A549 (cell line): ENCODE results near the gene IKZF4. TPM values are rescaled to one million over a fixed set of nuclear protein-coding genes. Genes with fewer than 3 reads are reported as not detected.

ENCODE experiments used
- ATAC-seq, 2 experiments: fragments of 200-7000 bp in 1 of 2; fragments of >200 bp in 1 of 2; cut with Nextera tagmentation in 1 of 2; cut with Tn5 transposase in 1 of 2; 3 replicates each; pipeline versions ENCODE4 v1.8.0 to v1.9.1; 2018 to 2020; ENCODE audit warnings: mild to moderate bottlenecking in 1 of 2, moderate library complexity in 1 of 2
- CTCF ChIA-PET: fragments of 300-600 bp; sonication (Branson Sonifier 250); formaldehyde crosslinking; extraction: SDS; loops from one replicate; lab custom pipeline; 2021; ENCODE audit warnings: antibody characterized with exemption, inconsistent platforms; lab: Yijun Ruan, JAX
- POLR2A ChIA-PET: fragments of 350-600 bp; formaldehyde crosslinking; extraction: SDS; loops from one replicate; lab custom pipeline; 2021; ENCODE audit warnings: antibody characterized with exemption, inconsistent platforms; lab: Yijun Ruan, JAX
- DNase-seq, 2 experiments: peaks; one replicate each; pipeline versions ENCODE4 v3.0.0 to v3.0.0-alpha.2; 2011 to 2016; ENCODE audit warnings: low read depth in 1 of 2, low spot score in 1 of 2
- FAIRE-seq: peaks from 2 replicates; lab custom pipeline; 2011; peaks lifted over from hg19 to GRCh38; lab: Jason Lieb, UNC
- H3K27ac ChIP-seq, 2 experiments: fragments of >200 bp; sonication (Bioruptor Twin); formaldehyde crosslinking; 3 replicates each; pipeline ENCODE4 v1.5.1; 2016 to 2017
- H3K4me1 ChIP-seq: fragments of >200 bp; sonication (Bioruptor Twin); formaldehyde crosslinking; 3 replicates; pipeline ENCODE4 v1.6.1; 2016
- H3K4me2 ChIP-seq: fragments of >200 bp; sonication (Bioruptor Twin); formaldehyde crosslinking; 3 replicates; pipeline ENCODE4 v1.6.1; 2016
- H3K4me3 ChIP-seq: fragments of >200 bp; sonication (Bioruptor Twin); formaldehyde crosslinking; 3 replicates; pipeline ENCODE4 v1.5.1; 2016
- H3K9me3 ChIP-seq: fragments of >200 bp; sonication (Bioruptor Twin); formaldehyde crosslinking; 3 replicates; pipeline ENCODE4 v1.6.1; 2016
- CHD2 ChIP-seq: fragments of 150-350 bp; IDR thresholded peaks from 2 replicates; pipeline ENCODE4 v1.6.1; 2014; ENCODE audit warnings: low read length; ENCODE audit not compliant: partially characterized antibody
- CHD4 ChIP-seq: fragments of 200-600 bp; sonication (generic); IDR thresholded peaks from 2 replicates; pipeline ENCODE4 v1.6.1; 2016; ENCODE audit warnings: antibody characterized with exemption, mild to moderate bottlenecking, borderline replicate concordance
- EP300 ChIP-seq, 2 experiments: fragments of >200 bp; sonication (Bioruptor Twin); formaldehyde crosslinking; IDR thresholded peaks; 2 replicates in 1 of 2; 3 replicates in 1 of 2; pipeline ENCODE4 v1.6.1; 2016 to 2017
- ESRRA ChIP-seq: fragments of 150-350 bp; IDR thresholded peaks from 2 replicates; pipeline ENCODE4 v1.6.1; 2014; ENCODE audit warnings: mild to moderate bottlenecking, low read length, borderline replicate concordance
- FOSL2 ChIP-seq, 2 experiments: fragments of 450-650 bp in 1 of 2; fragments of >200 bp in 1 of 2; sonication (Bioruptor Twin) in 1 of 2; formaldehyde crosslinking; IDR thresholded peaks; 2 replicates each; pipeline versions ENCODE4 v1.5.0 to v1.6.1; 2016 to 2020; ENCODE audit warnings: mild to moderate bottlenecking in 1 of 2, moderate library complexity in 1 of 2
- FOXS1 ChIP-seq: fragments of 250-450 bp; sonication (Bioruptor Pico); IDR thresholded peaks from 2 replicates; pipeline ENCODE4 v1.5.0; 2020; ENCODE audit warnings: mild to moderate bottlenecking, moderate library complexity
- HOXA7 ChIP-seq: fragments of 250-450 bp; sonication (Bioruptor Pico); IDR thresholded peaks from 2 replicates; pipeline ENCODE4 v1.5.0; 2020; ENCODE audit warnings: mild to moderate bottlenecking, moderate library complexity
- HOXB13 ChIP-seq: fragments of 250-450 bp; sonication (Bioruptor Pico); IDR thresholded peaks from 2 replicates; pipeline ENCODE4 v1.5.0; 2020; ENCODE audit warnings: low read depth, mild to moderate bottlenecking, moderate library complexity
- HOXB5 ChIP-seq: fragments of 250-450 bp; sonication (Bioruptor Pico); IDR thresholded peaks from 2 replicates; pipeline ENCODE4 v1.5.0; 2020; ENCODE audit warnings: mild to moderate bottlenecking, moderate library complexity
- JUN ChIP-seq, 2 experiments: fragments of >200 bp; sonication (Bioruptor Twin); formaldehyde crosslinking; IDR thresholded peaks; 2 replicates in 1 of 2; 3 replicates in 1 of 2; pipeline ENCODE4 v1.6.1; 2016 to 2017
- MAZ ChIP-seq: fragments of 150-350 bp; IDR thresholded peaks from 2 replicates; pipeline ENCODE4 v1.6.1; 2014; ENCODE audit warnings: antibody characterized with exemption, low read depth, low read length, borderline replicate concordance
- NFE2L2 ChIP-seq: fragments of 150-350 bp; conservative IDR thresholded peaks from 2 replicates; pipeline ENCODE4 v1.6.1; 2014; ENCODE audit warnings: low read length
- PHF8 ChIP-seq: fragments of 200-600 bp; sonication (generic); IDR thresholded peaks from 2 replicates; pipeline ENCODE4 v1.6.1; 2016; ENCODE audit warnings: low read depth, mild to moderate bottlenecking, antibody characterized with exemption, moderate library complexity, borderline replicate concordance
- RCOR1 ChIP-seq: fragments of 150-350 bp; IDR thresholded peaks from 2 replicates; pipeline ENCODE4 v1.6.1; 2014; ENCODE audit warnings: antibody characterized with exemption, low read length, low read depth
- TFCP2L1 ChIP-seq: fragments of 250-450 bp; sonication (Bioruptor Pico); IDR thresholded peaks from 2 replicates; pipeline ENCODE4 v1.5.0; 2021; ENCODE audit warnings: mild to moderate bottlenecking
- TP53 ChIP-seq: fragments of 250-450 bp; sonication (Bioruptor Pico); IDR thresholded peaks from 2 replicates; pipeline ENCODE4 v1.5.0; 2021; ENCODE audit warnings: mild to moderate bottlenecking, moderate library complexity
- ZC3H11A ChIP-seq: fragments of 450-650 bp; IDR thresholded peaks from 2 replicates; pipeline ENCODE4 v1.6.1; 2014; ENCODE audit warnings: antibody characterized with exemption, mild to moderate bottlenecking
- WGBS: methylation state at CpG from one replicate; pipeline ENCODE4 v1.1.6; 2017; ENCODE audit errors: missing lambda C conversion rate; 5-methylcytosine and 5-hydroxymethylcytosine counted together
- polyA plus RNA-seq, 4 experiments: library from polyadenylated mRNA; depleted of rRNA in 3 of 4; stranded (reverse); fragments of >200 nt; fragmentation: RNase III in 1 of 4; extraction: RNeasy Plus Mini Kit Qiagen cat#74134 plus additional on column Dnase treatment in 1 of 4; gene quantifications; 2 replicates in 3 of 4; 3 replicates in 1 of 4; pipeline ENCODE4 v1.2.3, GENCODE V29; 2011 to 2017
- TF ChIP-seq, protein P1 (sequence below): fragments of 150-350 bp; IDR thresholded peaks from 2 replicates; pipeline ENCODE4 v1.6.1; 2014; ENCODE audit warnings: low read depth, mild to moderate bottlenecking, low read length
- TF ChIP-seq, protein P2 (sequence below): fragments of >200 bp; sonication (Bioruptor Twin); formaldehyde crosslinking; IDR thresholded peaks from 3 replicates; pipeline ENCODE4 v1.6.1; 2016
- TF ChIP-seq, protein P3 (sequence below): fragments of 200-600 bp; sonication (generic); IDR thresholded peaks from 2 replicates; pipeline ENCODE4 v1.6.1; 2016; ENCODE audit warnings: antibody characterized with exemption, mild to moderate bottlenecking, moderate library complexity
- TF ChIP-seq, protein P4 (sequence below): fragments of >200 bp; sonication (Bioruptor Twin); formaldehyde crosslinking; IDR thresholded peaks from 3 replicates; pipeline ENCODE4 v1.5.1; 2016

Gene IKZF4
- polyA plus RNA-seq, 2 of the 4 experiments (the other 2 are of a cell fraction) = 2.0 TPM

DNA sequence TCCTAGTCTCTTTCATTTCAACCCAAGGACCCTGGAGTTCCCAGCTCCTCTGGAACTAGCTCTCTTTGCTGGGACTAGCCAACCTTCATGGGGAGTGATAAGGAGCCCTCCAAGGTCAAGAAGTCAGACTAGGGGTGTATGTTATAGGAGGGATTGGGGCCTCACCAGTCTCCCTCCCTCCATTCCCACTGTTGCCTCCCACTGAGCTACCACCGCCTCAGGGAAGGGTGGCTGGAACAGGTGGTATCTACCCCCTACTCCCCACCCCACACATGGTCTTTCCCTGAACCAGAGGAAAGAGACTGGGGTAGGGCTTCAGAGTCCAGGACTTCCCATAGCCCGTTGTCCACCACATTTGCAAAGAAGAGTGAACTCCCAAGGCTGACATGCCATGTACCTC lies 61.5 kb downstream of the IKZF4 start:
- DNase-seq = no peak
- ChIA-PET POLR2A (interaction anchor here (3.3 kb wide), 1 partner anchor 22 kb away, joined by 13 read pairs; the partner anchor contains the start of gene PA2G4), CTCF (interaction anchor here (0.7 to 2.7 kb wide), 9 partner anchors 13 to 112 kb away, joined by 3 to 13 read pairs (median 3); partner anchors contain the start of gene PA2G4)
- Histone ChIP-seq H3K4me2 (peak overlapping the region; percentile 94), H3K4me3 (no peak overlapping the region), H3K4me1 (peaks cover 30% of the 10 kb centered on the region), H3K9me3 (no peaks in the 10 kb centered on the region), H3K27ac (peak overlapping the region; percentile 62 to 66; a peak in 3 of 6 replicates)
- ATAC-seq = no peak
- 80% methylated on average over 2 of the region's 2 CpGs for WGBS
- no peak for FAIRE-seq
- TF ChIP-seq HOXB5 (CRISPR knock-in tag) = no peak
- no peak for TF ChIP-seq FOSL2 (IDR thresholded peaks at IDR 0.05)
- no peak for TF ChIP-seq FOSL2 (CRISPR knock-in tag; IDR thresholded peaks at IDR 0.05)
- TF ChIP-seq RCOR1 = no peak
- TF ChIP-seq PHF8 = no peak
- TF ChIP-seq ESRRA = no peak
- no peak for TF ChIP-seq MAZ
- no peak for TF ChIP-seq TFCP2L1 (CRISPR knock-in tag)
- TF ChIP-seq, protein P1, sequence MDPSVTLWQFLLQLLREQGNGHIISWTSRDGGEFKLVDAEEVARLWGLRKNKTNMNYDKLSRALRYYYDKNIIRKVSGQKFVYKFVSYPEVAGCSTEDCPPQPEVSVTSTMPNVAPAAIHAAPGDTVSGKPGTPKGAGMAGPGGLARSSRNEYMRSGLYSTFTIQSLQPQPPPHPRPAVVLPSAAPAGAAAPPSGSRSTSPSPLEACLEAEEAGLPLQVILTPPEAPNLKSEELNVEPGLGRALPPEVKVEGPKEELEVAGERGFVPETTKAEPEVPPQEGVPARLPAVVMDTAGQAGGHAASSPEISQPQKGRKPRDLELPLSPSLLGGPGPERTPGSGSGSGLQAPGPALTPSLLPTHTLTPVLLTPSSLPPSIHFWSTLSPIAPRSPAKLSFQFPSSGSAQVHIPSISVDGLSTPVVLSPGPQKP = no peak
- TF ChIP-seq HOXB13 = no peak
- TF ChIP-seq JUN (IDR thresholded peaks at IDR 0.05) = no peak
- TF ChIP-seq, protein P2, sequence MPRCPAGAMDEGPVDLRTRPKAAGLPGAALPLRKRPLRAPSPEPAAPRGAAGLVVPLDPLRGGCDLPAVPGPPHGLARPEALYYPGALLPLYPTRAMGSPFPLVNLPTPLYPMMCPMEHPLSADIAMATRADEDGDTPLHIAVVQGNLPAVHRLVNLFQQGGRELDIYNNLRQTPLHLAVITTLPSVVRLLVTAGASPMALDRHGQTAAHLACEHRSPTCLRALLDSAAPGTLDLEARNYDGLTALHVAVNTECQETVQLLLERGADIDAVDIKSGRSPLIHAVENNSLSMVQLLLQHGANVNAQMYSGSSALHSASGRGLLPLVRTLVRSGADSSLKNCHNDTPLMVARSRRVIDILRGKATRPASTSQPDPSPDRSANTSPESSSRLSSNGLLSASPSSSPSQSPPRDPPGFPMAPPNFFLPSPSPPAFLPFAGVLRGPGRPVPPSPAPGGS = no peak
- TF ChIP-seq TP53 (CRISPR knock-in tag) = no peak
- no peak for TF ChIP-seq CHD2
- no peak for TF ChIP-seq HOXA7 (CRISPR knock-in tag)
- no peak for TF ChIP-seq FOXS1 (CRISPR knock-in tag)
- TF ChIP-seq, protein P3, sequence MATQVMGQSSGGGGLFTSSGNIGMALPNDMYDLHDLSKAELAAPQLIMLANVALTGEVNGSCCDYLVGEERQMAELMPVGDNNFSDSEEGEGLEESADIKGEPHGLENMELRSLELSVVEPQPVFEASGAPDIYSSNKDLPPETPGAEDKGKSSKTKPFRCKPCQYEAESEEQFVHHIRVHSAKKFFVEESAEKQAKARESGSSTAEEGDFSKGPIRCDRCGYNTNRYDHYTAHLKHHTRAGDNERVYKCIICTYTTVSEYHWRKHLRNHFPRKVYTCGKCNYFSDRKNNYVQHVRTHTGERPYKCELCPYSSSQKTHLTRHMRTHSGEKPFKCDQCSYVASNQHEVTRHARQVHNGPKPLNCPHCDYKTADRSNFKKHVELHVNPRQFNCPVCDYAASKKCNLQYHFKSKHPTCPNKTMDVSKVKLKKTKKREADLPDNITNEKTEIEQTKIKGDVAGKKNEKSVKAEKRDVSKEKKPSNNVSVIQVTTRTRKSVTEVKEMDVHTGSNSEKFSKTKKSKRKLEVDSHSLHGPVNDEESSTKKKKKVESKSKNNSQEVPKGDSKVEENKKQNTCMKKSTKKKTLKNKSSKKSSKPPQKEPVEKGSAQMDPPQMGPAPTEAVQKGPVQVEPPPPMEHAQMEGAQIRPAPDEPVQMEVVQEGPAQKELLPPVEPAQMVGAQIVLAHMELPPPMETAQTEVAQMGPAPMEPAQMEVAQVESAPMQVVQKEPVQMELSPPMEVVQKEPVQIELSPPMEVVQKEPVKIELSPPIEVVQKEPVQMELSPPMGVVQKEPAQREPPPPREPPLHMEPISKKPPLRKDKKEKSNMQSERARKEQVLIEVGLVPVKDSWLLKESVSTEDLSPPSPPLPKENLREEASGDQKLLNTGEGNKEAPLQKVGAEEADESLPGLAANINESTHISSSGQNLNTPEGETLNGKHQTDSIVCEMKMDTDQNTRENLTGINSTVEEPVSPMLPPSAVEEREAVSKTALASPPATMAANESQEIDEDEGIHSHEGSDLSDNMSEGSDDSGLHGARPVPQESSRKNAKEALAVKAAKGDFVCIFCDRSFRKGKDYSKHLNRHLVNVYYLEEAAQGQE = no peak
- no peak for TF ChIP-seq NFE2L2
- TF ChIP-seq ZC3H11A = no peak
- TF ChIP-seq, protein P4, sequence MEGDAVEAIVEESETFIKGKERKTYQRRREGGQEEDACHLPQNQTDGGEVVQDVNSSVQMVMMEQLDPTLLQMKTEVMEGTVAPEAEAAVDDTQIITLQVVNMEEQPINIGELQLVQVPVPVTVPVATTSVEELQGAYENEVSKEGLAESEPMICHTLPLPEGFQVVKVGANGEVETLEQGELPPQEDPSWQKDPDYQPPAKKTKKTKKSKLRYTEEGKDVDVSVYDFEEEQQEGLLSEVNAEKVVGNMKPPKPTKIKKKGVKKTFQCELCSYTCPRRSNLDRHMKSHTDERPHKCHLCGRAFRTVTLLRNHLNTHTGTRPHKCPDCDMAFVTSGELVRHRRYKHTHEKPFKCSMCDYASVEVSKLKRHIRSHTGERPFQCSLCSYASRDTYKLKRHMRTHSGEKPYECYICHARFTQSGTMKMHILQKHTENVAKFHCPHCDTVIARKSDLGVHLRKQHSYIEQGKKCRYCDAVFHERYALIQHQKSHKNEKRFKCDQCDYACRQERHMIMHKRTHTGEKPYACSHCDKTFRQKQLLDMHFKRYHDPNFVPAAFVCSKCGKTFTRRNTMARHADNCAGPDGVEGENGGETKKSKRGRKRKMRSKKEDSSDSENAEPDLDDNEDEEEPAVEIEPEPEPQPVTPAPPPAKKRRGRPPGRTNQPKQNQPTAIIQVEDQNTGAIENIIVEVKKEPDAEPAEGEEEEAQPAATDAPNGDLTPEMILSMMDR = no peak

DNA sequence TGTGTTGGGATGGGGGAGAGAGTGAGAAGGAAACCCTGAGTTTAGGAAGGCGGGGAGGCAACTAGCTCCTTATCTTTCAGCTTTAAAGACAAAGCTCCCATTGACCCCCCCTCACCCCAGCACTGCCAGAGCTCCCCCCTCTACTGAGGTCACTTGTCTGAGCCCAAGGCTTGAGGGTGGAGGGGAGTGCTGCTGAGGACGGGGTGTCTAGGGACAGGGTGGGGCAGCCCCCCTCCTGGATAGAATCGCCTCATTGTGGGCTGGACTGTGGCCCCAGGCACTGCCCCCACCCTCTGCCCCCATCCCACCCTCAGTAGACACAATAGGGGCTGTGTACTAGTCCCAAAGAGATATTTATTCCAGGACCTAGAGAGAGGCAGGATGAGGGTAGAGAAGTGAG lies 62.1 kb downstream of the IKZF4 start:
- Histone ChIP-seq H3K4me1 (peaks cover 30% of the 10 kb centered on the region), H3K9me3 (no peaks in the 10 kb centered on the region), H3K4me2 (no peak overlapping the region), H3K4me3 (no peak overlapping the region), H3K27ac (no peak overlapping the region)
- ATAC-seq = no peak
- no peak for FAIRE-seq
- DNase-seq = no peak
- CTCF ChIA-PET = interaction anchor here (0.7 to 2.7 kb wide), 7 partner anchors 12 to 111 kb away, joined by 3 to 13 read pairs (median 3); partner anchors contain the start of gene PA2G4
- 67% methylated on average over 3 of the region's 3 CpGs for WGBS
- TF ChIP-seq EP300 (IDR thresholded peaks at IDR 0.05) (no peak), MAZ (no peak), JUN (IDR thresholded peaks at IDR 0.05) (no peak), CHD4 (no peak), CHD2 (no peak)
- TF ChIP-seq, protein P4 = no peak
- POLR2A ChIA-PET = interaction anchor here (3.3 kb wide), 1 partner anchor 21 kb away, joined by 13 read pairs; the partner anchor contains the start of gene PA2G4
